Progenitor cell of endocrine pancreas (in vitro differentiated cells): ENCODE results near the gene RCAN3. TPM values are rescaled to one million over a fixed set of nuclear protein-coding genes. Genes with fewer than 3 reads are reported as not detected.

ENCODE experiments used
- DNase-seq: peaks from one replicate; pipeline ENCODE4 v3.0.0; 2021; ENCODE audit warnings: low spot score; ENCODE audit not compliant: unreplicated experiment
- H3K27ac Mint-ChIP-seq: 2 replicates; pipeline ENCODE4 v1.8.0; 2021; ENCODE audit warnings: mild to moderate bottlenecking, moderate library complexity, mixed read lengths
- H3K27me3 Mint-ChIP-seq: 2 replicates; pipeline ENCODE4 v1.8.0; 2021; ENCODE audit warnings: mixed read lengths
- H3K36me3 Mint-ChIP-seq: 2 replicates; pipeline ENCODE4 v1.8.0; 2022; ENCODE audit warnings: mixed read lengths; ENCODE audit not compliant: insufficient read depth
- H3K4me1 Mint-ChIP-seq: 2 replicates; pipeline ENCODE4 v1.8.0; 2021; ENCODE audit warnings: low read depth, mixed read lengths
- H3K4me3 Mint-ChIP-seq: 2 replicates; pipeline ENCODE4 v1.8.0; 2021; ENCODE audit warnings: low read depth, mild to moderate bottlenecking, moderate library complexity, mixed read lengths
- H3K9me3 Mint-ChIP-seq: 2 replicates; pipeline ENCODE4 v1.8.0; 2021; ENCODE audit warnings: low read depth, mixed read lengths
- total RNA-seq: library from RNA; stranded (reverse); gene quantifications from 2 replicates; pipeline ENCODE4 v1.2.1, GENCODE V29; 2021
- TF ChIP-seq, protein P1 (sequence below): fragments of 200-600 bp; sonication (generic); IDR thresholded peaks from one replicate; pipeline ENCODE4 v1.5.0; 2021; ENCODE audit warnings: antibody characterized with exemption, mild to moderate bottlenecking; ENCODE audit not compliant: unreplicated experiment

RCAN3 gene
- total RNA-seq, 1 donor from 2014 or later, result 31.0 TPM

DNA sequence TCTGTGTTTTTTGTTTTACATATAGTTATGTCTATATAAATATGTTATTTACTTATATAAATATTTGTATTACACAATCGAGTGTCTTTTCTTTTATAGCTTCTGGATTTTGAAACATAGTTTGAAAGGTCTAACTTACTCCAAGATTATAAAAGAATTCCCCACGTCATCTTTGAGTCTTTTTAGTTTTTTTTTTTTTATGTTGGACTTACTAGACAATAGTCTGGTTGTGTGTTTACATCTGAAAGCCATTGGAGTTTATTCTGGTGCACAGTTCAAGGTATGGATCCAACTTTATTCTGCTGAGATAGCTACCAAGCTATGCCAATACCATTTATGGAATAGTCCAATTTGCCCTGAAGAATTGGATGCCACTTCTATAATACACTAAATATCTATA lies 26.1 kb upstream of the RCAN3 start:
- Mint-ChIP-seq H3K4me1 (peaks cover 22% of the 10 kb centered on the region), H3K4me3 (no peak overlapping the region), H3K9me3 (no peaks in the 10 kb centered on the region), H3K36me3 (no peaks in the 10 kb centered on the region), H3K27ac (no peak overlapping the region), H3K27me3 (no peaks in the 10 kb centered on the region)
- DNase-seq, result no peak
- TF ChIP-seq, protein P1, sequence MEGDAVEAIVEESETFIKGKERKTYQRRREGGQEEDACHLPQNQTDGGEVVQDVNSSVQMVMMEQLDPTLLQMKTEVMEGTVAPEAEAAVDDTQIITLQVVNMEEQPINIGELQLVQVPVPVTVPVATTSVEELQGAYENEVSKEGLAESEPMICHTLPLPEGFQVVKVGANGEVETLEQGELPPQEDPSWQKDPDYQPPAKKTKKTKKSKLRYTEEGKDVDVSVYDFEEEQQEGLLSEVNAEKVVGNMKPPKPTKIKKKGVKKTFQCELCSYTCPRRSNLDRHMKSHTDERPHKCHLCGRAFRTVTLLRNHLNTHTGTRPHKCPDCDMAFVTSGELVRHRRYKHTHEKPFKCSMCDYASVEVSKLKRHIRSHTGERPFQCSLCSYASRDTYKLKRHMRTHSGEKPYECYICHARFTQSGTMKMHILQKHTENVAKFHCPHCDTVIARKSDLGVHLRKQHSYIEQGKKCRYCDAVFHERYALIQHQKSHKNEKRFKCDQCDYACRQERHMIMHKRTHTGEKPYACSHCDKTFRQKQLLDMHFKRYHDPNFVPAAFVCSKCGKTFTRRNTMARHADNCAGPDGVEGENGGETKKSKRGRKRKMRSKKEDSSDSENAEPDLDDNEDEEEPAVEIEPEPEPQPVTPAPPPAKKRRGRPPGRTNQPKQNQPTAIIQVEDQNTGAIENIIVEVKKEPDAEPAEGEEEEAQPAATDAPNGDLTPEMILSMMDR, result no peak

GRCh38 chr1:24477309-24477708 lies 25.3 kb upstream of the RCAN3 start:
- peak overlapping the region; percentile 15 for H3K27ac Mint-ChIP-seq
- H3K36me3 Mint-ChIP-seq, result no peaks in the 10 kb centered on the region
- TF ChIP-seq, protein P1, result no peak
- H3K9me3 Mint-ChIP-seq, result no peaks in the 10 kb centered on the region
- no peak overlapping the region for H3K4me3 Mint-ChIP-seq
- H3K27me3 Mint-ChIP-seq, result no peaks in the 10 kb centered on the region
- no peak for DNase-seq
- H3K4me1 Mint-ChIP-seq, result peaks cover 18% of the 10 kb centered on the region

DNA sequence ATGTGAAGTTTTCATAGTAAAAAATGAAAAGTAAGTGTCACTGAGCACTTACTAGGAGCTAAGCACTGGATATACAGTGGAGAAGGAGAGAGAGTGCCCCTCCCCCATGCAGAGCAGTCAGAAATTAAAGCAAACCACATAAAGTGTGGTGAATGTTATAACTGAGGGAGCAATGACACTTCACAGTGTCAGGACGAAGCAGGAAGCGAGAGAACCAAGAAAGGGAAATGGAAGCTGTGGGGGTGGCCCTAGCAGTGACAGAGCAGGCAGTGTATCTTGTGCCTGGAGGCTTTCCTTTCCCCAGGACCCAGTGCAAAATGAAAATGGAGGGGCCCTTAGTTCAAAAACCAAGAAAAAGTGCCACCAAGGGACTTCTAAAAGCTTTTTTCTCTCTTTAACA lies 21.5 kb upstream of the RCAN3 start:
- H3K4me1 Mint-ChIP-seq, result peaks cover 8% of the 10 kb centered on the region
- H3K27me3 Mint-ChIP-seq, result no peaks in the 10 kb centered on the region
- TF ChIP-seq, protein P1, result no peak
- no peaks in the 10 kb centered on the region for H3K36me3 Mint-ChIP-seq
- peak overlapping the region; percentile 73 for H3K27ac Mint-ChIP-seq
- H3K4me3 Mint-ChIP-seq, result no peak overlapping the region
- no peak for DNase-seq
- H3K9me3 Mint-ChIP-seq, result no peaks in the 10 kb centered on the region

GRCh38 chr1:24481843-24482610 lies 20.6 kb upstream of the RCAN3 start:
- Mint-ChIP-seq H3K27me3 (no peaks in the 10 kb centered on the region), H3K4me3 (no peak overlapping the region), H3K36me3 (no peaks in the 10 kb centered on the region), H3K4me1 (peaks cover 7% of the 10 kb centered on the region), H3K9me3 (no peaks in the 10 kb centered on the region), H3K27ac (peak overlapping the region; percentile 73)
- TF ChIP-seq, protein P1, result no peak
- DNase-seq, result no peak

DNA sequence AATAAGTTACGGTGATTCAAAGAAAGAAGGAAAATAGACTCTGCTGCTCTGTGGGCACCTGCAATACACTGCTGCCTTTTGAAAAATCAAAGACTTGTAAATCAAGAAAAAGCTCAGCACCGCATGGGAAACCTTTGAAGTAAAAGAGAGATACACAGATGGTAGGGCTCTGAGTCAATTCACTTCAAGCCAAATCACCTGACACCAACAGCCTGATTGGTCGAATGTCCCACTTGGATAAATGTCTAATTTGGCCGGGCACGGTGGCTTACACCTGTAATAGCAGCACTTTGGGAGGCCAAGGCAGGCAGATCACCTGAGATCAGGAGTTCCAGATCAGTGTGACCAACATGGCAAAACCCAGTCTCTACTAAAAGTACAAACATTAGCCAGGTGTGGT lies 19.2 kb upstream of the RCAN3 start:
- H3K4me3 Mint-ChIP-seq, result no peak overlapping the region

More for the DNA sequence above, 19.2 kb upstream of the RCAN3 start:
- Mint-ChIP-seq H3K4me1 (peaks cover 7% of the 10 kb centered on the region), H3K36me3 (no peaks in the 10 kb centered on the region), H3K9me3 (no peaks in the 10 kb centered on the region), H3K27me3 (no peaks in the 10 kb centered on the region), H3K27ac (no peak overlapping the region)
- DNase-seq, result no peak
- TF ChIP-seq, protein P1, result no peak
